Dermis blood vessel endothelial cell (primary cell): ENCODE results near the gene ADAMTS12. TPM values are rescaled to one million over a fixed set of nuclear protein-coding genes. Genes with fewer than 3 reads are reported as not detected.

Experiments used
- DNase-seq: peaks from one replicate; pipeline ENCODE4 v3.0.0; 2010
- total RNA-seq: library from RNA; depleted of rRNA; stranded (reverse); fragments of >200 nt; gene quantifications from 2 replicates; pipeline ENCODE4 v1.2.3, GENCODE V29; 2014

ADAMTS12 gene
- total RNA-seq, 1 donor from 2014 or later = 1.0 TPM

DNA sequence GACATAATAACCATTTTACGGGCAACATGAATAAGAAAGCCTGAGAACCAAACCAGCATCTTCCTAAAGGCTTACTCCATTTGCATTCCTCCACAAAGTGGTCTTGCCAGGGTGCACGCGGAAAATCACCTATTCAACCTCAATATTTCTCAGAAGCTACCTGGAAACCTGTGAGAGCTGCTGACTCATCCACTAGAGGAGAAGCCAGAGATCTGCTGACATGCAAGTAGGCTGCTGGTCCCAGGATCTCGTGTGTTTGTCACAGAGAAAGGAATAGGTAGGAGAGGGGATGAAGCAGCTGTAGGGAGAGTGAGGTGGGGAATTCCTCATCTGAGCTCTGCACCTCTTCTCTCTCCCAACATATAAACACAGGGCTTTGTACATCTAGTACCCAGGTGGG, 138.1 kb downstream of the ADAMTS12 start:
- no peak for DNase-seq

GRCh38 chr5:33748754-33749153, 143.0 kb downstream of the ADAMTS12 start:
- DNase-seq = no peak

DNA sequence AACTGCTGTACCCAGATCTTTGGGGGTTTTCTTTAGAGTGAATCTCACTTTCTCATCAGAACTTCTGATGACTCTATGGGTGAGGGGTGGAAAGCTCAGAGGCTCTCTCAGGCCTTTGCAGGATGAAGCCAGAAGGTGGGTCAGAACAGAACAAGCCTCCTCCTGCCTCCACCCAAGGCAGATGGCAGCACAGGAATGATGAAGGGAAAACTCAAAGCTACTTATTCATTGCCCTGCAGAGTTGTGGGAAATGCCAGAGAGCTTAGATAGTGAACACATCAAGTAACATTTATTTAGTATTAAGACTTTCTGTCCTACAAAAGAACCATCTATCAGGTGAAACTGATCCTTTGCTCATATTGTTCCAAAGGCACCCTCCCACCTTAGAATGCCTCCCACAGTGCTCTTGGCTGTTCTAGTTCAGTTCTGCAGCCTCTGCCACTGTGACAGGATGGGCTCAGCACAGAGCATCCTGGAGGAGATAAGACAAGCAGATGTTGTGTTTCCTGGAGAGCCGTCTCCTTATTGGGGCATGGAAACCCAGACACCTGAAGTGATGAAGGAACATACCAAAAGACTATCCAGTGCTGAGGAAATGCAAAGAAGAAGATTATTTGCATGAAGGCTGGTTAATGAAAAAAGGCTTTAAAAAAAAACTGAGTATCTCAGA, 146.6 kb downstream of the ADAMTS12 start:
- DNase-seq = no peak

DNA sequence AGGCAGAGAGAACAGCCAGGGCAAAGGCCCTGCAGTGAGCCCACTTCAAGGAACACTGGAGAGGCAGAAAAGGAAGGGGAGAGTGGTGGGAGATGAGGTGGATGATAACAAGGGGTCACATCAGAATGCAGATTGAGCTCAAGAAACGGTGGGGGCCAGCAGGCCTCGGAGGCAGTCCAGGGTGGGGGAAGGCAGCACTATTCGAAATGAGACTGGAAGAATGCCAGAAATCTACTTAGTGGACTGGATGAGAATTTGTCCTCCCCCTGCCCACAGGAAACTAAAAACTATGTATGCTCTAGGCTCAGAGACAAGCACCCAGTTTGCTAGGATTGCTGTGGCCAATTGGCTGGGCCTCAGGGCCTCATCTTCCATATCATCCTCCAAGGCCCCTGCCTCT, 148.7 kb downstream of the ADAMTS12 start:
- DNase-seq = no peak

DNA sequence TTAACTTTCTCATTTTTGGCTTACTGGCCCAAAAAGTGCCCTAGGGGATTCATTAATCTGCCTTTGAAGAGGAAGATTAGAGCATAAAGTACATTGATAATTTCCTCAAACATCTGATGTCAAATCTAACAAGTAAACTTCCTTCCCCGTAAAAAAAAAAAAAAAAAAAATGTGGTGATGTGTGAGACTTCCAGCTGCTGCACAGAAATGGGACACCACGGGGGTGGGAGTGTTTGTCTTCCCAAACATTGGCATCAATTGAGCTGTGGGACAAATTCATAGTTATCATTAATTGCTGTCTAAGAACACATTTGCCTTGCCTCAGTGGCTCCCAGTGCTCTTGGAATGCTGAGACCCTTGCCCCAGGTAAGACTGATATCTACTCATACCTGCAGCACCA, 149.6 kb downstream of the ADAMTS12 start:
- DNase-seq = no peak

DNA sequence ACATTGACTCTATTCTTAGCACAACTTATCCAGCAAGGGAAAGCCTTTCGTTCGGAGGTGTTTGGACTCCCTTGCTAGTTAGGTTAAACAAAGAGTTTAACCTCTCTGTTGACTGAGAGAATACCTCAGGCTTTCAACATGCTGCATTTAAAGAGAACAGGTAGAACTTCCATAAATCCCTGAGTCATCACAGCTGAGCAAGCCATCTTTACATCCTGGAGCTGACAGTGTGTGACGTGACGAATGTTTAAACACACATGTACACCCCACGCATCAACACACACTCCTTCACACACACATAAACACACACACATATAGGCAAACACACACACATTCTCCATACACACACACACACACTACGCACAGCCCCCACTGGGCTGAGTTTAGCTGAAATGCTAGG, 152.8 kb downstream of the ADAMTS12 start:
- no peak for DNase-seq

GRCh38 chr5:33738097-33738496, 153.7 kb downstream of the ADAMTS12 start:
- DNase-seq = no peak

GRCh38 chr5:33737697-33738096, 154.1 kb downstream of the ADAMTS12 start:
- no peak for DNase-seq

DNA sequence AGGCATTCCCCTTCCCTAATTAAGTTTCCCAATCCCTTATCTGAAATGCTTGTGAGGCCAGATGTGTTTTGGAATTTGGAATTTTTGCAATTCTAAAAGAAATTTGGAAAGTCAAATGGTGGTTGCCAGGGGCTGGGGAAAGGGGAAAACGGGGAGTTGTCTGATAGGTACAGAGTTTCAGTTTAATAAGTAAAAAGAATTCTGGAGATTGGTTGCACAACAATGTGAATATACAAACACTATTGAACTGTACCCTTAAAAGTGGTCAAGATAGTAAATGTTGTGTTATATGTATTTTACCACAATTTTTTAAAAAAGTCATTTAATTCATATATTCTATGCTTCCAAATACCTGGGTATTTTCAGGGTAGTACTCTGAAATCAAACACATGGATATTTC, 154.5 kb downstream of the ADAMTS12 start:
- no peak for DNase-seq

DNA sequence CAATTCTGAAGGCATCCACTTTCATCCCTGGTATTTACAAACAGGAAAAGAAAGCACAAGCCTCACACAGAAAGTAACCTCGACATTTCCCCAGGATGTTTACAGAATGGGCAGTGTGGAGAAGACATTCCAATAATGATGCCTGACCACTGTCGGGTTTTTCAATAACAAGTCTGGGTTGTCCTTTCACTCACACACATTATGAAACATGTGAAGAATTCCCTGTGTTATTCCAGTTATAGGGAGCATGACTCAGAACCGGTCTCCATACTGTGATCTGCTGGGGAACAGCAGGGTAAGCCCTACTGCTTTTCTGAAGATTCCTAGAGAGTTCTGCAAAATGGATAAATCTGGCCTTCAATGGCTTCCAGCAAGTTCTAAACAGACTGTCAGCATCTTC, 155.3 kb downstream of the ADAMTS12 start:
- DNase-seq = no peak

DNA sequence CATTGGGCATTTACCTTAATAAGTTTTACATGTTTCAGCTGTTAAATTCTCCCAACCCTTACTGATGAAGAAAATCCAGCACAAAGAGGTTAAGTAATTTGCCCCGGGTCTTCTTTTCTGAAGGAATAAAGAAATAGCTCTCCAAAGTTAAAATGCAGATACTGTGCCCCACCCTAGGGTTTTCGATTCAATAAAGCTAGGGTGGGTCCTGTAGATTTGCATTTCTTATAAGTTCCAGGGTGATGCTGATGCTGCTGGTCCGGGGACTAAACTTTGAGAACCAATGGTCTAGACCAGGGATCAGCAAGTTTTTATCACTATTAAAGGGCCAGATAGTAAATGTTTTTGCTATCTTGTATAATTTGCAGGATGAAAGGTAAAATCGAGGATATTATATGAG, 156.7 kb downstream of the ADAMTS12 start:
- no peak for DNase-seq

DNA sequence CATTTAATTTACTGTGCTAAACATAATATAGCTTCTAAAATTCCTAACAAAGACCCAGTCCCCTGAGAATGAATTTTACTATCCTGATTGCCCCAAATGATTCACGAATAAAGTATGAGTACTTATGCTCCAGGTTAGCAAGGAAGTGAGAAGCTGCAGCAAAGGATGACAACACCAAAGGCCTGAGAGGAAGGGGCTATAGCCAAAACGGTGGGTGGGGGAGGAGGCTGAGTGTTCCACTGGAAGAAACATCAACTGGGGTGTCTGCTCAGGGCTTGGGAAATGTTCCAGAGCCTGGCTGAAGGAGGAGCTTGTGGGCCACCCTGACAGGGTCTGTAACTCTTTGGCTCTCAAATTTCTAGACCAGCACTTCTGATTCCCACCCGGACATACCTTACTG, 157.3 kb downstream of the ADAMTS12 start:
- DNase-seq = no peak

- no peak for DNase-seq
Observed at GRCh38 chr5:33733225-33733624, 158.6 kb downstream of the ADAMTS12 start.

DNA sequence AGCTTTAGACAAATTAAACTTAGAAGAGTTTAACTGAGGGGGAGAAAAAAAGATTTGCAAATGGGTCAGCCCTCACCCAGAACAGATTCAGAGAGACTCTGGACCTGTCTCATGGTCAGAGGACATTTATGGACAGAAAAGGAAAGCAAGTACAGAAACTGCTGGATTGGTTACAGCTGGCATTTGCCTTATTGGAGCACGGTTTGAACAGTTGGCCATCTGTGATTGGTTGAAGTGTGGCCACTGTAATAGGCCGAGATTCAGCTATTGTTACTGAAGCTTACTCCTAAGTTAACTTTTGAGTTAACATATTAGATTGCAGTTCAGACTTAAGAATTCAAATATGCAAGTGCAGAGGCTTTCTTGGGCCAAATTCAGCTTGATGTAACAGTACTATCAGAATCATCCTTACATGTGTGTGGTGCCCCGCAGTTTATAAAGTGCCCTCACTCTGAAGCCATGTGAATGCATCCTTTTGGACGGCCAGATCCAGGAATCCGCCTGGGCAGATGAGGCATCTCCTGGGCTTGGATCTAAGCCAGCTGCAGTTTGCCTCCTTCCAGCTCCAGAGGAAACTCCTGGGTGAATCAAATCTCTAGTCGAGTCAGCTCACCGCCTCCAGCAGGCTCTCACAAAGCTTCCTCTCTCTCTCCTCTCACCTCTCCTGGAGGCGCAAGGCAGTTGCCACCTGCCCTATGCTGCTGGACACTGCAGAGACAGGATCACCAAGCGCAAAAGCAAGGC, 165.2 kb downstream of the ADAMTS12 start:
- no peak for DNase-seq

DNA sequence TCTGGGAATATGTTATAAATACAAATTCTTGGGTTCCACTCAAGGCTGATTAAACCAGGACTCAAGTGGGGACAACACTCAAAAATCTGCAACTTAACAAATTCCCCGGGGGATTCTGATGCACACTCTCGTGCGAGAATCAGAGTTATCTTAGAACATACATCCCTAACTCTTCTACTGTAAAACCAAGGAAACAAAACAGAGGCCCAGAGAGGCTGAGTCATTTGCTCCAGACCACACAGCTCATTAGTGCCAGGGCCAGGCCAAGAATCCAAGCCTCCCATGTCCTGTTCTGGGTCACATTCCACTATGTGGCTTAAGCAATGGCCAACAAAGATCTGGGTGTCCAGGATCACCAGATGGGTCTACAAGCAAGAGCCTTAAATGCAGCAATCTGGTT, 166.0 kb downstream of the ADAMTS12 start:
- DNase-seq = no peak

DNA sequence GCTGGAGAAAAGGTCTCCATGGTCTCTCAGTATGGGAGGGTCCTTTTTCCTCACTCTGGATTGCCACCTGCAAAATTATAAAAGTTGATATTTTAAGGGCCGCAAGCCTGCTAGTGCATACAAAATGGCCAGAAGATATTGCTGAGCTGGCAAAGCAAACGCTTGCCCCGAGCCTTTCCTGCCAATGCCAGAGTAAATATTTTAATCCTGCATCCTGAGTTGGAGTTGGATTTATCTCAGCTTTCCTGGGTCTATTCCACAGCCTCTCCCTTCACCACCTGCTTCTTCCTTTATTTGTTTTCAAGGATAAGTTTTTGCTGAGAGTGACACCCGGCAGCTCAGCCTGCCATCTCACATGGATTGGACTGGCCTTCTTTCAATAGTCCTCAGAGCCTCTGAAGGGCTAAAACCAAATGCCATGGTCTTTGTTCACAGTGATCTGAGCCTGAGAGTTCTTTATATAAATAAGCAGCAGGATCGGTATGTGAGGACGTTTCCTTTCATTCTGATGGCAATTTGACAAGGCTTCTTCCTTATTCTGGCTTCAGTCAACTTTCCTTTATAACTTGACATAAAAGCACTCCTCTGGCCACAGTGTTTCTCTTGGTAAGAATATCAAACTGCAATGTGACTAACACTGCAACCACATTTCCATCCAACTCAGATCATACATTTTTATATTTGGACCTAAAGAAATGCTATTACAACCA, 170.1 kb downstream of the ADAMTS12 start:
- no peak for DNase-seq

GRCh38 chr5:33720176-33720575, 171.6 kb downstream of the ADAMTS12 start:
- DNase-seq = no peak

GRCh38 chr5:33719769-33720168, 172.0 kb downstream of the ADAMTS12 start:
- DNase-seq = no peak

DNA sequence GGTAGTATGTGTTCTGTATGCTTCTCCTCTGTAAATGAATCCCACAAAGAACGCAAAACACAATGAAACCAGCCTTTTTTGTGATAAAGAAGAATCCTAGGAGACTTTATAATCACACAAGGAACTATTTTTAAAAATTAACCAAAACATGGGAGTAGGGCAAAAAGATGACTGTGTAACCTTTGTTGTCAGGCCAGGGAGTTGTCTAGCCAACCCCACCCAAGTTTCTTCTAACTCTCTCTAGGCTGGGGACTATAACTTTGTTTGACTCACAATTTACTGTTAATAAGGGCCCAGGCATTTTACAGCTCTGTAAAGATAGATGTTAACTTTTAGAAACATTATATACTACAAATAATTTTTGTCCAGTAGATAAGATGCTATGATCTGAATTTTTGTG, 176.1 kb downstream of the ADAMTS12 start:
- DNase-seq = no peak

- DNase-seq = no peak
Observed at GRCh38 chr5:33713136-33713765, 178.5 kb downstream of the ADAMTS12 start.

DNA sequence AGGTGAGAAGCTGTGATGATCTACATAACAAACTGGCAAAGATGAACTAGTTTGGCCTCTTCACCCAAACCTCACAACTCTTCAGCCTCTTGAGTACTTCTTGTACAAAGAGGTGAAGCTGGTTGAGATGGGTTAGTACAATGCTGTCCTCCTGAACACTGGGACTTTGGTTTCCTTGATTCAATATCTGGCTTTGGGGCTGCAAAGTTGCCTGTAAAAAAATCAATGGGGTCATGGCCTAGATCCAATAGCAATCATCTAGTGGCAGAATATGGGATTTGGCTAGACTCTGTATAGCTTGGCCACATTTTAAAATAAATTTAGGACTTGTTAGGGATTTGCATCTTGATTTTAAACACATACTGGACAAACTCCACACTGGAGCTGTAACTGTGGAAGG, 179.1 kb downstream of the ADAMTS12 start:
- DNase-seq = no peak

DNA sequence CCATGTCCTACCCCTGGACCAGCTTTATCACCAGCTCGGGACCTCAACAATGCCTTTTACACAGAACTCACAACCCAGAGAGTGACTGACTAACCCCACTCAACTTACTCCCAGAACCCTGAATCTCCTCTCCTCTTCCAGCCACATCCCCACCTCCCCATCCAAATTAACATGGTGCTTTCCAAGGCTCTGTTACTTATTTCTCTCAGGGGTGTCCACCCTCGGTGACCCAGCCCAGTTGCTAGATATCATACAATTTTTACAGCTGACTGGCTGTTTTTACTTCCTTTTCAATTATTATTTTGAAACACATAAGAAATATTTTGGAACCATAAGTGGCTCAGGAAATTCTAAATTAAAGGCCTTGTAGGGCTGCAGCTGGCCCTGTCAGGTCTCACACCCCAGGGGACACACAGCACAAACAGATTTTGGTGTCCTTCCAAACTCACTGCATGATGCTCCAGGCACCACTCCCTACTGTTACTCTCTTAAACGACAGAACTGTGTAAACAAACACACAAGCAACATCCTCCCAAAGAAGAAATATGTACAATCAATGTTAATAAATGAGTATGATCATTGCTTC, 180.6 kb downstream of the ADAMTS12 start:
- DNase-seq = no peak

GRCh38 chr5:33702867-33703266, 188.9 kb downstream of the ADAMTS12 start:
- no peak for DNase-seq
